ENCODE measurements around the gene CDC42BPB. TPM values are rescaled to one million over a fixed set of nuclear protein-coding genes. Genes with fewer than 3 reads are reported as not detected.

Gene CDC42BPB
- total RNA-seq, 1 experiment from 2014 or later = 103 TPM

- no peak overlapping the region for H2BK20ac ChIP-seq (ENCODE audit: low read depth, low read length, poor library complexity, severe bottlenecking)
- DNase-seq = no peak
- H3K27me3 Mint-ChIP-seq (ENCODE audit: low read depth) = no peaks in the 10 kb centered on the region
- H3K79me2 ChIP-seq (ENCODE audit: insufficient read depth, low read length) = peaks cover 21% of the 10 kb centered on the region; the same call in 1 of the 2 replicates
- no peak overlapping the region for H3K27ac Mint-ChIP-seq
- no peaks in the 10 kb centered on the region for H4K20me1 ChIP-seq (ENCODE audit: control insufficient read depth, insufficient read depth, insufficient read length)
- no peak overlapping the region for H3K18ac ChIP-seq (ENCODE audit: insufficient read length, low read depth, low read length)
- H3K4me1 Mint-ChIP-seq = peaks cover 13 to 20% of the 10 kb centered on the region in 2 experiments
- H3K4ac ChIP-seq (ENCODE audit: low read depth, low read length) = no peak overlapping the region
- H2BK15ac ChIP-seq (ENCODE audit: low read depth, low read length) = no peak overlapping the region
- H3K23me2 ChIP-seq (ENCODE audit: insufficient read length, low read depth, low read length, poor library complexity, severe bottlenecking) = no peaks in the 10 kb centered on the region
- H4K8ac ChIP-seq (replicated peaks; ENCODE audit: insufficient read length, low read depth, low read length) = no peak overlapping the region
- no peak overlapping the region for H3K23ac ChIP-seq (ENCODE audit: insufficient read length, low read depth, low read length)
- H2BK12ac ChIP-seq (ENCODE audit: insufficient read length, low read depth, low read length) = no peak overlapping the region
- H3K4me3 Mint-ChIP-seq = no peak overlapping the region
- TF ChIP-seq CTCF (conservative IDR thresholded peaks at IDR 0.05) = no peak
- no CpG with 5 or more reads among the region's 8 CpGs for WGBS (ENCODE audit: extremely low coverage, insufficient read length, low lambda C conversion rate)
- no peak overlapping the region for H2AFZ ChIP-seq (ENCODE audit: low read length)
- H3K27ac ChIP-seq (ENCODE audit: insufficient read length, low read depth, low read length) = no peak overlapping the region
- no peak overlapping the region for H2BK120ac ChIP-seq (ENCODE audit: low read depth, low read length, poor library complexity, severe bottlenecking)
- no peak overlapping the region for H4K91ac ChIP-seq (ENCODE audit: insufficient read length, low read depth, low read length)
- H3K9me3 ChIP-seq (ENCODE audit: control insufficient read depth, low read depth, low read length) = no peaks in the 10 kb centered on the region
- H3K9me3 Mint-ChIP-seq = no peaks in the 10 kb centered on the region
- no peak overlapping the region for H3K14ac ChIP-seq (ENCODE audit: insufficient read depth, low read length)
- H2AK5ac ChIP-seq (ENCODE audit: insufficient read length, low read length) = no peak overlapping the region
- H3K56ac ChIP-seq (ENCODE audit: insufficient read length, low read depth, low read length) = no peak overlapping the region
- peaks cover 6 to 25% (median 15%) of the 10 kb centered on the region in 3 experiments; a peak in 5 of 7 replicates for H3K36me3 Mint-ChIP-seq (ENCODE audit: insufficient read depth in 1 of 3, low read depth in 3 of 3)
- H3T11ph ChIP-seq (ENCODE audit: low read length) = no peak overlapping the region
- H3K4me2 ChIP-seq (ENCODE audit: insufficient read depth, insufficient read length, low read length) = no peak overlapping the region
- H3K79me1 ChIP-seq (ENCODE audit: insufficient read depth, low read depth, low read length, poor library complexity, severe bottlenecking) = peaks cover 7% of the 10 kb centered on the region
- peaks cover 2% of the 10 kb centered on the region; the same call in 1 of the 2 replicates for H3K4me1 ChIP-seq (ENCODE audit: insufficient read depth, low read length)
- H3K9ac ChIP-seq (ENCODE audit: extremely low read depth, insufficient read length, low read length) = no peak overlapping the region
- no peak overlapping the region for H4K5ac ChIP-seq (ENCODE audit: insufficient read length, low read depth, low read length)
- no peaks in the 10 kb centered on the region for H3K27me3 ChIP-seq (ENCODE audit: insufficient read depth, low read length)
- H2BK5ac ChIP-seq (ENCODE audit: insufficient read length, low read length) = no peak overlapping the region
Observed at GRCh38 chr14:103043257-103044015, 13.9 kb downstream of the CDC42BPB start.

Measured in H9 (cell line).